ENCODE data around the gene MACO1.

Gene MACO1

DNA sequence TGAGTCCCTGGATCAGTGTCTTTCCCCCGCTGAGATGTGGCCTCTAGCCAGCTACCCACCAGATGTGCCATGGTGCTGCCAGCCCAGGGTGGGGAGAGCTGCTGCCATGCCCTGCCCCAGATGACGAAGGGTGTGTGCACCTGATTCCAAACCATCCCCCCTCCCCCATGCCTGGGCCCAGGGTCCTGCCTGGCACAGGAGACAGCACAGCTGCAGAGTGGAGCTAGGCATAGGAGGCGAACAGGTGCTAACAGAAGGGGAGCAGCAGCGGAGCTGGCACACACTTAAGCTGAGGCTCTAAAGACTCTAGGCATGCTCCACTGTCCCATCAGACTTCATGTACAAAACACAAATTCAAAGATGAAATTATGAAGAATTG lies 103.7 kb downstream of the MACO1 start:
- no peaks in the 10 kb centered on the region for H4K20me1 ChIP-seq (ENCODE audit: insufficient read depth, low read length)
- no peak overlapping the region for H3K4me3 ChIP-seq (ENCODE audit: low read depth, low read length, poor library complexity, severe bottlenecking)
- no peak overlapping the region for H2AFZ ChIP-seq (ENCODE audit: low read length)
- H3K9ac ChIP-seq (ENCODE audit: low read length), result no peak overlapping the region
- no peaks in the 10 kb centered on the region for H3K36me3 ChIP-seq (ENCODE audit: insufficient read depth, low read length)
- H3K4me2 ChIP-seq (ENCODE audit: low read length), result no peak overlapping the region
- no peaks in the 10 kb centered on the region for H3K9me2 ChIP-seq (ENCODE audit: low read depth, low read length)
- no peaks in the 10 kb centered on the region for H3K79me2 ChIP-seq (ENCODE audit: insufficient read depth, low read length)
- TF ChIP-seq EZH2 (IDR thresholded peaks at IDR 0.05; ENCODE audit: borderline replicate concordance, low read length) (no peak), CTCF (IDR thresholded peaks at IDR 0.05; ENCODE audit: low read length) (no peak)
- no peaks in the 10 kb centered on the region for H3K4me1 ChIP-seq (ENCODE audit: insufficient read depth, low read length, severe bottlenecking)
- no peaks in the 10 kb centered on the region for H3K9me3 ChIP-seq (ENCODE audit: low read length)
- no peaks in the 10 kb centered on the region for H3F3A ChIP-seq (ENCODE audit: insufficient read depth, low read length)
- no peaks in the 10 kb centered on the region for H3K27me3 ChIP-seq (ENCODE audit: insufficient read depth, low read length)
- H3K27ac ChIP-seq (ENCODE audit: low read depth, low read length, poor library complexity, severe bottlenecking), result no peak overlapping the region

GRCh38 chr1:25536124-25536523 lies 105.4 kb downstream of the MACO1 start:
- H3K9me2 ChIP-seq (ENCODE audit: low read depth, low read length), result no peaks in the 10 kb centered on the region
- H3K27me3 ChIP-seq (ENCODE audit: insufficient read depth, low read length), result peaks cover 3% of the 10 kb centered on the region; the same call in 1 of the 2 replicates
- no peak overlapping the region for H3K9ac ChIP-seq (ENCODE audit: low read length)
- no peaks in the 10 kb centered on the region for H3K4me1 ChIP-seq (ENCODE audit: insufficient read depth, low read length, severe bottlenecking)
- H3F3A ChIP-seq (ENCODE audit: insufficient read depth, low read length), result no peaks in the 10 kb centered on the region
- no peak overlapping the region for H3K4me3 ChIP-seq (ENCODE audit: low read depth, low read length, poor library complexity, severe bottlenecking)
- no peaks in the 10 kb centered on the region for H3K79me2 ChIP-seq (ENCODE audit: insufficient read depth, low read length)
- no peak overlapping the region for H3K27ac ChIP-seq (ENCODE audit: low read depth, low read length, poor library complexity, severe bottlenecking)
- no peaks in the 10 kb centered on the region for H3K36me3 ChIP-seq (ENCODE audit: insufficient read depth, low read length)
- TF ChIP-seq EZH2 (IDR thresholded peaks at IDR 0.05; ENCODE audit: borderline replicate concordance, low read length), result no peak
- TF ChIP-seq CTCF (IDR thresholded peaks at IDR 0.05; ENCODE audit: low read length), result no peak
- no peaks in the 10 kb centered on the region for H3K9me3 ChIP-seq (ENCODE audit: low read length)
- H4K20me1 ChIP-seq (ENCODE audit: insufficient read depth, low read length), result no peaks in the 10 kb centered on the region
- H2AFZ ChIP-seq (ENCODE audit: low read length), result no peak overlapping the region
- H3K4me2 ChIP-seq (ENCODE audit: low read length), result no peak overlapping the region

DNA sequence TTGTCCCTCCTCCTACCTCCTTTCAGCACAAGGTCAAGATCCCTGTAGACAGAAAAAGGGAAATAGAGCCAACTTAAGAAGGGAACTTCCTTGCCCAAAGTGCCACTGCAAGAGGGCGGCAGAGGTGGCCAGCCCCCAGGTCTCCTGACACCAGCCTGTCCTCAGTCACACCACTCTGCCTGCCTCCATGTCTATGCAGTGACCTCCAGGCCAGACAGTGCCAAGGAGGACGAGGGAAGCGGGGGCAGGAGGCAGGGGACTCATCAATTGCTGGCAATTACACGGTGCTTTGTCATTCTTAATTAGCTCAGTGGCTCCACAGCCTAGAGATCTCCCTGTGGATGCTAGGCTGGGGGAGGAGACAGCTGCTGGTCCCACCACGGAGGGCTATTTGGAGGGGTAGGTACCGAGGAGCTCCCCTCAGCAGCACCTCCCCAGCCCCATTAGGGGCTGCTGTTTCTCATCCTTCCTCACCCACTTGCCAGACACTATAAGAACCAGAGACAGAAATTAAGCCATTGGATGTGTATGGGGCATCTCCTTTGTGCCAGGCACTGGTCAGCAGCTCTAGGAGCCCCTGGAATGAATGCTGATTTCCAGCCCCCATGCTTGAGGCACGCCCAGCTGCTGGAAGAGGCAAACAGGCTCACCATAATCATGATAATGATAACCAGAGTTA lies 106.6 kb downstream of the MACO1 start:
- no peaks in the 10 kb centered on the region for H4K20me1 ChIP-seq (ENCODE audit: insufficient read depth, low read length)
- no peak overlapping the region for H3K4me2 ChIP-seq (ENCODE audit: low read length)
- H3K4me3 ChIP-seq (ENCODE audit: low read depth, low read length, poor library complexity, severe bottlenecking), result no peak overlapping the region
- no peaks in the 10 kb centered on the region for H3K9me3 ChIP-seq (ENCODE audit: low read length)
- no peaks in the 10 kb centered on the region for H3K79me2 ChIP-seq (ENCODE audit: insufficient read depth, low read length)
- H3K9ac ChIP-seq (ENCODE audit: low read length), result no peak overlapping the region
- no peak overlapping the region for H2AFZ ChIP-seq (ENCODE audit: low read length)
- peaks cover 6% of the 10 kb centered on the region for H3K27me3 ChIP-seq (ENCODE audit: insufficient read depth, low read length)
- no peaks in the 10 kb centered on the region for H3K4me1 ChIP-seq (ENCODE audit: insufficient read depth, low read length, severe bottlenecking)
- H3K9me2 ChIP-seq (ENCODE audit: low read depth, low read length), result no peaks in the 10 kb centered on the region
- TF ChIP-seq CTCF (IDR thresholded peaks at IDR 0.05; ENCODE audit: low read length) (no peak), EZH2 (IDR thresholded peaks at IDR 0.05; ENCODE audit: borderline replicate concordance, low read length) (no peak)
- H3K27ac ChIP-seq (ENCODE audit: low read depth, low read length, poor library complexity, severe bottlenecking), result no peak overlapping the region
- H3K36me3 ChIP-seq (ENCODE audit: insufficient read depth, low read length), result no peaks in the 10 kb centered on the region
- no peaks in the 10 kb centered on the region for H3F3A ChIP-seq (ENCODE audit: insufficient read depth, low read length)
